Measurements from ENCODE around the gene GTPBP3.
"Not testable (repeated sequence)": the region's sequence is repeated elsewhere in the genome, so short reads cannot be mapped to it uniquely, and the experiment has no call there.

The GTPBP3 gene

DNA sequence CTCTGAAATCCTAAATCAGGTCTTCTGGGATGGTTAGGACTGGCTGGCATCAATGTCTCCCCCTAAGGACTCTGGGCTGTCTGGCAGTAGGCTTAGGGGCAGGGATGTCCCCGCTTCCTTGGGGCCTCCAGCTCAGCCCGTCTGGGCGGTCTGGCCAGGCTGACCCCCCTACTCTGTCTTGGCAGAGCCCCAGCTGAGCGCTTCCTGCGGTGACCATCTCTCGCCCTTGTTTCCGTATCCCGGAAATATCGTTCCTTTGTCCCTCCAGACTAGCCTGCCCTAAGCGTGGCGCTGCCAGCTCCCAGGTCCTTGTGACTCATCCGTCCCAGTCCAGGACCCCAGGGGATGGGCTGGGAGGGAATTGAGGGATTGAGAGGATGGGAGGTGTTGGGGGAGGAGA is 11.3 kb downstream of the GTPBP3 start:
- no peak for DNase-seq

DNA sequence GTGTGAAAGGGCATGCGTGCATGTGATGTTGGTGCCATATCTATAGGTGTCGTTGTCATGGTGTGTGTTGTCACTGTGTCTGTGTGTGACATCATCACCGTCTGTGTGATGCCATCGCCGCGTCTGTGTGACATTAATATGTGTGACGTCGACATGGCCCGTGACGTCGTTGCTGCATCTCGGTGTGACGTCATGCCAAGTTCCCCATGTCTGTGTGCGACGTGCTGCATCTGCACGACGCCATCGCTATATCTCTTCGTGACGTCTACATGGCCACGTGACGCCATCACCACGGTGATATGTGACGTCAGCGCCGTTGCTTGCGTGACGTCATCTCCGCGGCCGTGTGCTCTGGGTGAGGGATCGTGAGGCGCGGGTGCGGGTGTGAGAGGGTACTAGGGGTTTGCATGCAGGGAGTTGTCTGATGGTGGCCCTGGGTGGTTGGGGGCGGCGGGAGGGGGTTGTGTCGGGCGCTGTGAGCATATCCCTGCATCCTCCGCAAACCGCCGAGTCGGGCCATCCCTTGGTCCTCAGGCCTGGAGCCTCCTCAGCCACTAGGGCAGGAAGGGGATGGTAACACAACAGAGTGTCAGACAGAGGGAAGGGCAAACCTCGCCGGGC is 14.6 kb downstream of the GTPBP3 start:
- DNase-seq = no peak

DNA sequence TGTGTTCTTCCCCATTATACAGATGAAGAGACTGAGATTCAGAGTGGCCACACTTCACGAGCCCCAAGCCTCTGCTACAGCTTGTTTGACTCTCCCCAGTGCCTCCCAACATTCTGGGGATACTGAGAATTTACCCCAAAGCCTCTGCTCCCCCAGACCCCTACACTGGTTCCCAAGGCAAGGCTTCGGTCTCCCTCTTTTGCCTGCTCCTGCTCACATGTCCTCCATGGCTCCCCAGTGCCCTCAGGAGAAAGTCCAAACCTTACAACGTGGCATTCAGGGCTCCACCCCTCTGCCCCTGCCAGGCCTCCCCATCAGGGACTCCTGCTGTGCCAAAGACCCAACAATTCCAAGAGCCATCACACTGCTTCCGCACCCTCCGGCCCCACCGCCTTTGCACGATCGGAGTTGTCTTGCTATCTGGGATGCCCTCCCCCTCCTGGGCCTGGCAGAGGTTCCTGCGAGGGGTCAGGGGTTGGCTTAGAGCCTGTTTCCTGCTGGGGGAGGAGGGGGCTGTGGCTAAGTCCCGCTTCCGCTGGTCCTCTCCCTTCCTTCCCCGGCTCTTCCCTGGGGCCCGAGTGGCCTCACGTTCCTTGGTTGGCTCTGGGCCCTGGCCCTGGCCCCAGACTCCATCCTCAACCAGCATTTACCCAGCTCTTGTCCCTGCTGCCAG is 15.4 kb downstream of the GTPBP3 start:
- no peak for DNase-seq

- DNase-seq = no peak
These were observed 16.0 kb downstream of the GTPBP3 start for GRCh38 chr19:17353386-17353785.

DNA sequence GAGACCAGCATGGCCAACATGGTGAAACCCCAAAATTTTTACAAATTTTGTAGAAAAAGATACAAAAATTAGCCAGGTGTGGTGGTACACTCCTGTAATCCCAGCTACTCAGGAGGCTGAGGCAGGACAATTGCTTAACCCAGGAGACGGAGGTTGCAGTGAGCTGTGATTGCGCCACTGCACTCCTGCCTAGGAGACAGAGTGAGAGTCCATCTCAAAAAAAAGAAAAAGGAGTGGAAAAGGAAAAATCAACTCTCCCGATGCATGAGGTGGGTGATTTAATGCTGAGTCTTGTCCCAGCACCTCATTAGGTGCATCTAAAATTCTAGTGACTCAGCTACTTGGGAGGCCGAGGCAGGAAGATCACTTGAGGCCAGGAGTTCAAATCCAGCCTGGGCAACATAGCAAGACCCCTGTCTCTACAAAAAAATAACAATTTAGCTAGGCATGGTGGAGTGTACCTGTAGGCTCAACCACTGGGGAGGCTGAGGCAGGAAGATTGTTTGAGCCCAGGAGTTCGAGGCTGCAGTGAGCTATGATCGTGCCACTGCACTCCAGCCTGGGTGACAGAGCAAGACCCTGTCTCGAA is 19.8 kb downstream of the GTPBP3 start:
- DNase-seq = no peak

DNA sequence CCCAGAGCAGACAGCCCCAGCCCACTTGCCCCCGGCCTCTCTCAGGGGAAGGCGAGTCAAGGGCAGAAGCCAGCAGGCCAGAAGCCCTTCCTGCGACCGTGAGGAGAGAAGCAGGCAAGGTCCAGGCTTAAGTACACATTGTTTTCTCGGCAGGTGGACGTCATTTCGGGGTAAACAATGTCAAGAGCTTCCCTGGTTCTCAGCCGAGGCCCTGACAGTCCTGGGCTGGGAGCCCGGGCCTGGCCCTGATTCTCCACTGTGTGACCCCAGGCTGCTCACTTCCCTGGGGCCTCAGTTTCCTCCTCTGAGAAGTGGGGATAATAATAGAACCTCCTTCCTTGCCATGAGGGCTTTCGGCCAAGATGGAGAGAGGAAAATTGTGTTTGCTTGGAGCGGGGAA is 20.4 kb downstream of the GTPBP3 start:
- no peak for DNase-seq

DNA sequence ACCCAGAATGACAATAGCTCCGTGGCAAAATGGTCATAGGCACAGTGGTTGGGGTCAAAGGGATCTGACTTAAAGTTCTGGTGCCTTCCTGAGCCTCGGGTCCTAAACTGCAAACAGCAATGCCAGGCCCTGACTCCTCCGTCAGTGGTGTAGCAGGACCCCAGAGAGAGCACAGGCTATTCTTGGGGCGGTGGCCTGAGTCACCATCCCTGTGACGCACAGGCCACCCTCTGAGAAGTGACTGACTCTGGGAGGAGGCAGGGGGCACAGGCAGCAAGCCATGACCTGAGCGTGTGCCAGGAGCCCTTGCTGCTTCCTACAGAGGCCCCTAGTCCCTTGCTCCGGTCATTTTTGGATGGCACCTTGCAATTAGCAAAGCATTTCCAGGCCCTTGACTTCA is 21.0 kb downstream of the GTPBP3 start:
- DNase-seq = no peak

- no peak for DNase-seq
These were observed 22.8 kb downstream of the GTPBP3 start for GRCh38 chr19:17359905-17360800.

- not testable (repeated sequence) for DNase-seq
These were observed 26.7 kb downstream of the GTPBP3 start for GRCh38 chr19:17363852-17364605.

DNA sequence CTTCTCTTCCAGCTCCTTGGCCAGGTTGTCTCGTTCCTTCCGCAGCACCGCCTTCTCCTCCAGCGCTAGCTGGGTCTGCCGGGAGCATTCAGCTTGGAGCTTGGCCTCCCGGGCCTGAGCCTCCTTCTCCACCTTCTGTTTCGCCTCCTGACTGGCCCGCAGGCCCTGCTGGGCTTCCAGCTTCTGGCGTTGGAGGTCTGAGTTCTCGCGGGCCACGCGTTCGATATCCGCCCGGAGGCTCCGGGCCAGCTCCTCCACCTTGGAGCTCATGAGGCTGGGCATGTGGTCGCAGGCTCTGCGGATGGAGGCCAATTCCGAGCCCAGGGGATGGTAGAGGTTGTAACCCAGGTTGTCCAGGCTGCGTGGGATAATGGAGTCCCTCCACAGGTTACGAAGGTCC is 28.0 kb downstream of the GTPBP3 start:
- no peak for DNase-seq

DNA sequence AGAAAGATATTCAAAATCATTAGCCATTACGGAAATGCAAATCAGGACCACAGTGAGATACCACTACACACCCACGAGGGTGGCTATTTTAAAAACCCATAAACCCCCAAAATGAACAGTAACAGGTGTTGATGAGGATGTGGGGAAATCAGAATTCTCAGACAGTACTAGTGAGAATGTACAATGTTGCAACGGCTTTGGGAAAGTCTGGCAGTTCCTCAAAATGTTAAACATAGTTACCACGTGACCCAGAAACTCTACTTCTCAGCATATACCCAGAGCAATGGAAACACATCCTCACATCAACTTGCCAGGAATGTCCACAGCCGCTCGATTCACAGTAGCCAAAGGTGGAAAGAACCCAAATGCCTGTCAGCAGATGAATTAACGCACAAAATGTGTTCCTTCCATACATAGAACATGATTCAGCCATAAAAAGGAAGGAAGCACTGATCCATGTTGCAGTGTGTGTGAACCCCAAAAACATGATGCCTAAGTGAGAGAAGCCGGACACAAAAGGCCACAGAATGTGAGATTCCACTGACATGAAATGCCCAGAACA is 32.8 kb downstream of the GTPBP3 start:
- no peak for DNase-seq

- DNase-seq = no peak
These were observed 39.7 kb downstream of the GTPBP3 start, which contains the start of gene PLVAP for GRCh38 chr19:17376935-17377600. TSS of gene PLVAP (minus strand) at chr19:17377342. CDS start at chr19:17377288, 54 bp downstream.

GRCh38 chr19:17378271-17378670 is 40.9 kb downstream of the GTPBP3 start:
- DNase-seq = no peak

DNA sequence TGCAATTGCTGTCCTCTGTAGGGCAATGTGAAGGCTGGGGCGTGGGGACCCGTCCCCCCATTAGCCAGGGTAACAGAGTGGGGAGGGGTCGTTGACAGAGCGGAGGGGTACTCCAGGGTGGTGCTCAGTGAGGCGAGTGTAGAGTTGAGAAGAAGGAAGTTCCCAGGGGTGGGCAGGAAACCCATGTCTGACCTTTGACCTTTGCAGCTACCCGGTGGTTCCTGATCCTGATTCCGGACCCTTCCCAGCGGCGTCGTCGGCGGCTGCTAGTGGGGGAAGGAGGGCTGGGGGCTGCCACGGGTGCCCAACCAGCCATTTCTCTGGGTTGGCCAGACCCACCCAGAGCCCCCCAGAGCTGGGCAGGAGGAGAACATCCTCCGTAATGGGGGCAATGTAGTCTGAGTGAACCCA is 41.9 kb downstream of the GTPBP3 start:
- no peak for DNase-seq

GRCh38 chr19:17380426-17381138 is 43.2 kb downstream of the GTPBP3 start:
- DNase-seq = no peak

- DNase-seq = no peak
These were observed 48.7 kb downstream of the GTPBP3 start for GRCh38 chr19:17385878-17386611.

- no peak for DNase-seq
These were observed 51.9 kb downstream of the GTPBP3 start for GRCh38 chr19:17389288-17389687.

DNA sequence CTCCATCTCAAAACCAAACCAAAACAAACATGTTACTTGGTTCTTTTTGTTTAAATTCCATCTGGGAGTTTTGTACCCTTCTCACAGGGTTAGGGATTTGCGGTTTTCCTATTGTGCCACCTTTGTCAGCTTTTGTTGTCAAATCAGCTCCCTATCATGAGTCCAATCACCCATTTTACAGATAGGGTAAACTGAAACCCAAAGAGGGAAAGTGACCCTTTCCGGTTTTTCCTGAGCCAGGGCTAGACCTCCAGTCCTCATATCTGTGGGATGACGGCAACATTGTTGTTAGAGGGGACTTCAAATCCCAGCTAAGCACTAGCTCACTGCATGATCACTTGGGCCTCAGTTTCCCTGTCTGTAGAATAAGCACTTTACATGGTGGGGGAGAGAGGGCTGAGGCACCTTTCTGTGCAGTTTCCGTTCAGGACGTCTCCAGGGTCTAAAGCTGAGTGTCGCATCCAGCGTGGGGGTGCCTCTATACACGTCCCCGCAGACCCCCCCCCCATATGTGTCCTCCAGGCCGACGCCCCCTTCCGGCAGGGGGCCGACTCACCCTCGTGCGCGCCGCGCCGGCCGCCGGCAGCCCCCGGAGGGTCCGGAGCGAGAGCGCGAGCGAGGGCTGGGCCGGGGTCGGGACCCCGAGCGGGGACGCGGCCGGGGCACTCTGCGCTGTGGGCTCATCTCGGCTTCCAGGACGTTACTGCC is 52.8 kb downstream of the GTPBP3 start:
- no peak for DNase-seq

- peak; percentile 87 for DNase-seq
These were observed 53.5 kb downstream of the GTPBP3 start for GRCh38 chr19:17390665-17391370.
